Ammon's horn (tissue), 1 donor: Measurements from ENCODE around the gene SNAP23.
"Not testable (repeated sequence)": the region's sequence is repeated elsewhere in the genome, so short reads cannot be mapped to it uniquely, and the experiment has no call there.

Experiments used
- DNase-seq: peaks from one replicate; pipeline ENCODE4 v3.0.0-alpha.2; 2016; ENCODE audit warnings: low spot score

SNAP23 gene

GRCh38 chr15:42498212-42499068 lies 3.0 kb downstream of the SNAP23 start:
- no peak for DNase-seq

GRCh38 chr15:42499858-42500609 lies 4.6 kb downstream of the SNAP23 start:
- no peak for DNase-seq

GRCh38 chr15:42502477-42502876 lies 7.0 kb downstream of the SNAP23 start:
- no peak for DNase-seq

- no peak for DNase-seq
Observed at GRCh38 chr15:42503825-42504224, 8.4 kb downstream of the SNAP23 start.

GRCh38 chr15:42504631-42505030 lies 9.2 kb downstream of the SNAP23 start:
- DNase-seq, result no peak

GRCh38 chr15:42507514-42507913 lies 12.1 kb downstream of the SNAP23 start:
- DNase-seq, result no peak

GRCh38 chr15:42508263-42508690 lies 12.8 kb downstream of the SNAP23 start:
- DNase-seq, result no peak

- no peak for DNase-seq
Observed at GRCh38 chr15:42510258-42511006, 15.0 kb downstream of the SNAP23 start.

GRCh38 chr15:42511007-42511391 lies 15.6 kb downstream of the SNAP23 start:
- DNase-seq, result no peak

GRCh38 chr15:42523331-42523730 lies 27.9 kb downstream of the SNAP23 start:
- no peak for DNase-seq

GRCh38 chr15:42528970-42529369 lies 33.5 kb downstream of the SNAP23 start:
- DNase-seq, result no peak

GRCh38 chr15:42533246-42533645 lies 37.8 kb downstream of the SNAP23 start:
- DNase-seq, result no peak

GRCh38 chr15:42544853-42545629 lies 49.6 kb downstream of the SNAP23 start:
- DNase-seq, result no peak

GRCh38 chr15:42547918-42548248 lies 52.4 kb downstream of the SNAP23 start:
- DNase-seq, result no peak

- DNase-seq, result peak; percentile 88
Observed at GRCh38 chr15:42548249-42549031, 53.0 kb downstream of the SNAP23 start, which contains the start of the genes HAUS2 and LRRC57. TSS of gene HAUS2 (plus strand) at chr15:42548838. CDS start at chr15:42548873, 35 bp downstream. TSS of gene LRRC57 (minus strand) at chr15:42548793. CDS start at chr15:42548434, 359 bp downstream.

- peak; percentile 40 for DNase-seq
Observed at GRCh38 chr15:42549032-42549491, 53.6 kb downstream of the SNAP23 start.

- DNase-seq, result no peak
Observed at GRCh38 chr15:42549741-42550392, 54.4 kb downstream of the SNAP23 start.

GRCh38 chr15:42553554-42553953 lies 58.1 kb downstream of the SNAP23 start:
- DNase-seq, result no peak

- DNase-seq, result not testable (repeated sequence)
Observed at GRCh38 chr15:42556550-42557207, 61.2 kb downstream of the SNAP23 start.

- DNase-seq, result no peak
Observed at GRCh38 chr15:42558739-42559138, 63.3 kb downstream of the SNAP23 start.
